Heart right ventricle (tissue), 16 donors: ENCODE measurements around the gene WDR45B. TPM values are rescaled to one million over a fixed set of nuclear protein-coding genes. Genes with fewer than 3 reads are reported as not detected.

Experiments
- ATAC-seq, 8 donors: fragments of 200-7000 bp; cut with Tn5 transposase; one replicate each; pipeline ENCODE4 v1.9.1; 2020; ENCODE audit warnings: mild to moderate bottlenecking in 8 of 8, moderate library complexity in 8 of 8, moderate number of reproducible peaks in 1 of 8
- DNase-seq, 2 donors: peaks; one replicate each; pipeline ENCODE4 v3.0.0-alpha.2; 2020
- H3K27ac ChIP-seq, 10 donors: fragments of 200-600 bp; sonication (generic) in 2 of 10; one replicate each; pipeline versions ENCODE4 v1.5.0 to v1.8.0; 2020 to 2022; ENCODE audit warnings: mild to moderate bottlenecking in 3 of 10
- H3K27me3 ChIP-seq, 7 donors: fragments of 200-600 bp; one replicate each; pipeline ENCODE4 v1.8.0; 2021 to 2022; ENCODE audit warnings: mild to moderate bottlenecking in 2 of 7
- H3K36me3 ChIP-seq, 9 donors: fragments of 200-600 bp; sonication (generic) in 1 of 9; one replicate each; pipeline versions ENCODE4 v1.5.0 to v1.8.0; 2020 to 2022; ENCODE audit warnings: mild to moderate bottlenecking in 2 of 9
- H3K4me1 ChIP-seq, 9 donors: fragments of 200-600 bp; sonication (generic) in 1 of 9; one replicate each; pipeline versions ENCODE4 v1.5.0 to v1.8.0; 2020 to 2022; ENCODE audit warnings: mild to moderate bottlenecking in 4 of 9
- H3K4me3 ChIP-seq, 10 donors: fragments of 200-600 bp; sonication (generic) in 2 of 10; one replicate each; pipeline versions ENCODE4 v1.5.0 to v1.8.0; 2020 to 2022; ENCODE audit warnings: mild to moderate bottlenecking in 7 of 10, moderate library complexity in 2 of 10
- H3K9me3 ChIP-seq, 11 donors: fragments of 200-600 bp in 10 of 11; sonication (generic) in 2 of 11; one replicate each; pipeline versions ENCODE4 v1.5.0 to v1.8.0; 2013 to 2022; ENCODE audit warnings: mild to moderate bottlenecking in 2 of 11, control low read depth in 1 of 11, moderate library complexity in 1 of 11
- WGBS, 2 donors: extraction: QIAGEN DNeasy Blood & Tissue Kit; methylation state at CpG; one replicate each; pipeline ENCODE4 v1.1.7; 2013; ENCODE audit warnings: inconsistent platforms in 1 of 2; 5-methylcytosine and 5-hydroxymethylcytosine counted together
- intact Hi-C, 10 donors: fragments of 100-400 bp; cut with DNase I; formaldehyde crosslinking; loops; one replicate each; pipeline versions ENCODE4 v1.11.1 to v1.14.2; 2022
- polyA plus RNA-seq, 2 donors: library from polyadenylated mRNA; stranded (reverse); fragments of 200-250 nt; gene quantifications; one replicate each; pipeline ENCODE4 v1.2.3, GENCODE V29; 2013
- total RNA-seq, 10 donors: library from RNA; stranded (reverse); fragmentation: NEBNext Ultra II Directional in 3 of 10; extraction: Animal tissue kit (Norgen Biotek cat#: 25700) in 3 of 10; gene quantifications; one replicate each; pipeline versions ENCODE4 v1.2.1 to v1.2.4, GENCODE V29; 2021 to 2023
- TF ChIP-seq, protein P1 (sequence below), 9 donors: fragments of 200-600 bp; sonication (generic) in 2 of 9; IDR thresholded peaks; one replicate each; pipeline versions ENCODE4 v1.5.0 to v1.8.0; 2021 to 2022; ENCODE audit warnings: antibody characterized with exemption in 9 of 9, mild to moderate bottlenecking in 5 of 9, moderate library complexity in 1 of 9
- donor health status: Arrhythmogenic right ventricular cardiomyopathy.
- donor health status: ischemic (EF 13 %, LVEDD 7.1; RV severe dilation, severe dysfunction).
- donor health status: healthy with polysubstance abuse.
- donor health status: DM: no; HTN: yes; CAD: no.
- donor health status: DM: no; HTN: no; CAD: no.
- donor health status: ischemic (EF 25% LVEDD 6.9; RV normal size, moderate dysfunction).
- donor health status: ischemic (EF 25% LVEDD 5.7; RV mildly dilated, moderate dysfunction).
- donor health status: healthy.
- donor health status: DM: yes; HTN: yes; CAD: no.
- donor health status: Ischemic cardiomyopathy.
- donor health status: ischemic (EF 35%, LVEDD 5.7; RV mildly dilated, moderate dysfunction).
- donor health status: nonischemic (EF 11% LVEDD 7.7; RV severe dilation, severe dysfunction).
- donor health status: DM: yes; HTN: yes; CAD: no.
- donor health status: PGD.
- donor health status: ischemic (EF 29% LVEDD 5.4; RV normal size, mild dysfunction).
- donor health status: nonischemic (EF 23%, LVEDD 6.1; RV moderate dilation, normal function).

WDR45B gene
- total and polyA plus RNA-seq, 12 donors: 23.3 to 45.5 (median 39.7) TPM

GRCh38 chr17:82636626-82637598 lies 11.3 kb downstream of the WDR45B start:
- ATAC-seq: no peak
- H3K27me3 ChIP-seq: no peaks in the 10 kb centered on the region
- H3K9me3 ChIP-seq: peaks cover 0 to 10% (median 0%) of the 10 kb centered on the region in 11 donors
- no peak overlapping the region for H3K4me3 ChIP-seq
- H3K36me3 ChIP-seq: peaks cover 0 to 84% (median 8%) of the 10 kb centered on the region in 9 donors
- H3K4me1 ChIP-seq: peaks cover 0 to 13% (median 0%) of the 10 kb centered on the region in 9 donors
- TF ChIP-seq, protein P1, sequence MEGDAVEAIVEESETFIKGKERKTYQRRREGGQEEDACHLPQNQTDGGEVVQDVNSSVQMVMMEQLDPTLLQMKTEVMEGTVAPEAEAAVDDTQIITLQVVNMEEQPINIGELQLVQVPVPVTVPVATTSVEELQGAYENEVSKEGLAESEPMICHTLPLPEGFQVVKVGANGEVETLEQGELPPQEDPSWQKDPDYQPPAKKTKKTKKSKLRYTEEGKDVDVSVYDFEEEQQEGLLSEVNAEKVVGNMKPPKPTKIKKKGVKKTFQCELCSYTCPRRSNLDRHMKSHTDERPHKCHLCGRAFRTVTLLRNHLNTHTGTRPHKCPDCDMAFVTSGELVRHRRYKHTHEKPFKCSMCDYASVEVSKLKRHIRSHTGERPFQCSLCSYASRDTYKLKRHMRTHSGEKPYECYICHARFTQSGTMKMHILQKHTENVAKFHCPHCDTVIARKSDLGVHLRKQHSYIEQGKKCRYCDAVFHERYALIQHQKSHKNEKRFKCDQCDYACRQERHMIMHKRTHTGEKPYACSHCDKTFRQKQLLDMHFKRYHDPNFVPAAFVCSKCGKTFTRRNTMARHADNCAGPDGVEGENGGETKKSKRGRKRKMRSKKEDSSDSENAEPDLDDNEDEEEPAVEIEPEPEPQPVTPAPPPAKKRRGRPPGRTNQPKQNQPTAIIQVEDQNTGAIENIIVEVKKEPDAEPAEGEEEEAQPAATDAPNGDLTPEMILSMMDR (IDR thresholded peaks at IDR 0.05): no peak
- no peak overlapping the region for H3K27ac ChIP-seq
- WGBS, 2 donors: 83 to 86% methylated on average over 16 of the region's 16 CpGs
- intact Hi-C loops: no loop called here
- DNase-seq: no peak

DNA sequence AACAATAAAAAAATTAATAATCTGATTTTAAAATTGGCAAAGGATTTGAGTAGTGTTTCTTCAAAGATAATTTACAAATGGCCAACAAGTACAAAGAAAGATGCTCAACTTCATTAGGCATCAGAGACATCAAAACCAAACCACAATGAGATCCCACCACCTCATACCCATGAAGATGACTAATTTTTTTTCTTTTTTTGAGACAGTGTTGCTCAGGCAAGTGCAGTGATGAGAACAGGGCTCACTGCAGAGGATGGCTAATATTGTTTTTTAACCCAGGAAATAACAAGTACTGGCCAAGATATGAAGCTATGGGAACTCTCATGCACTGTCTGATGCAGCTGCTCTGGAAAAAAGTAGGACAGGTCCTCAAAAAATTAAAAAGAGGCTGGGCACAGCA lies 14.9 kb downstream of the WDR45B start:
- Histone ChIP-seq H3K9me3 (peaks cover 0 to 10% (median 0%) of the 10 kb centered on the region in 11 donors), H3K27me3 (no peaks in the 10 kb centered on the region), H3K27ac (no peak overlapping the region), H3K4me3 (no peak overlapping the region), H3K4me1 (peaks cover 0 to 5% (median 0%) of the 10 kb centered on the region in 9 donors), H3K36me3 (peaks cover 0 to 86% (median 14%) of the 10 kb centered on the region in 9 donors)
- TF ChIP-seq, protein P1 (IDR thresholded peaks at IDR 0.05): no peak
- DNase-seq (no peak), ATAC-seq (no peak)
- intact Hi-C loops: no loop called here

DNA sequence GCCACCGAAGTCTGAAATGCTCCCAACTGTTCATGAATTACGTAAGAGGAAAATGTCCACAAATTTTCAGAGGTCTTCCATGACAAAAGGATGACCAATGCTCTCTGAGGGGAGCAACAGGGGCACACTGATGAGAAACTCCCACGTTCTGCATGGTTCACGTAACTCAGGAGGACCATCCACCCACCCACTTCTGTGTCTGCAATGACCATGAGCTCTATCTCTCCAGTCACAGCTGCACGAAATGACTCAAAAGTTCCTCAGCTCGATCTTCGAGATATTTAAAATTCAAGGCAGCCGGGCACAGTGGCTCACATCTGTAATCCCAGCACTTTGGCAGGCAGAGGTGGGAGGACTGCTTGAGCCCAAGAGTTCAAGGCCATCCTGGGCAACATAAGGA lies 15.8 kb downstream of the WDR45B start:
- intact Hi-C loops: no loop called here
- H3K4me3 ChIP-seq: no peak overlapping the region
- no peak overlapping the region for H3K27ac ChIP-seq
- TF ChIP-seq, protein P1 (IDR thresholded peaks at IDR 0.05): no peak
- peaks cover 0 to 90% (median 16%) of the 10 kb centered on the region in 9 donors for H3K36me3 ChIP-seq
- no peaks in the 10 kb centered on the region for H3K27me3 ChIP-seq
- 88 to 91% methylated on average over 8 of the region's 8 CpGs for WGBS, 2 donors
- ATAC-seq (no peak), DNase-seq (no peak)
- H3K4me1 ChIP-seq: peaks cover 0 to 14% (median 0%) of the 10 kb centered on the region in 9 donors
- H3K9me3 ChIP-seq: peaks cover 0 to 10% (median 0%) of the 10 kb centered on the region in 11 donors

GRCh38 chr17:82631544-82631943 lies 16.7 kb downstream of the WDR45B start:
- H3K9me3 ChIP-seq: peaks cover 0 to 3% (median 0%) of the 10 kb centered on the region in 11 donors
- no peak overlapping the region for H3K27ac ChIP-seq
- H3K4me3 ChIP-seq: no peak overlapping the region
- TF ChIP-seq, protein P1 (IDR thresholded peaks at IDR 0.05): no peak
- intact Hi-C loops: no loop called here
- 65 to 87% methylated on average over 6 of the region's 6 CpGs for WGBS, 2 donors
- H3K4me1 ChIP-seq: peaks cover 0 to 18% (median 0%) of the 10 kb centered on the region in 9 donors
- H3K27me3 ChIP-seq: no peaks in the 10 kb centered on the region
- no peak for ATAC-seq
- peaks cover 0 to 90% (median 25%) of the 10 kb centered on the region in 9 donors for H3K36me3 ChIP-seq
- DNase-seq: no peak
